Amygdala (tissue), 56 donors: Measurements from ENCODE around the gene ARHGEF28.
A peak's percentile ranks its signal among the peaks of the same experiment; 100 is the strongest.

Source experiments
- DNase-seq, 56 donors: peaks; one replicate each; lab custom pipeline; 2025; lab: John Stamatoyannopoulos, UW

Gene ARHGEF28, protein sequence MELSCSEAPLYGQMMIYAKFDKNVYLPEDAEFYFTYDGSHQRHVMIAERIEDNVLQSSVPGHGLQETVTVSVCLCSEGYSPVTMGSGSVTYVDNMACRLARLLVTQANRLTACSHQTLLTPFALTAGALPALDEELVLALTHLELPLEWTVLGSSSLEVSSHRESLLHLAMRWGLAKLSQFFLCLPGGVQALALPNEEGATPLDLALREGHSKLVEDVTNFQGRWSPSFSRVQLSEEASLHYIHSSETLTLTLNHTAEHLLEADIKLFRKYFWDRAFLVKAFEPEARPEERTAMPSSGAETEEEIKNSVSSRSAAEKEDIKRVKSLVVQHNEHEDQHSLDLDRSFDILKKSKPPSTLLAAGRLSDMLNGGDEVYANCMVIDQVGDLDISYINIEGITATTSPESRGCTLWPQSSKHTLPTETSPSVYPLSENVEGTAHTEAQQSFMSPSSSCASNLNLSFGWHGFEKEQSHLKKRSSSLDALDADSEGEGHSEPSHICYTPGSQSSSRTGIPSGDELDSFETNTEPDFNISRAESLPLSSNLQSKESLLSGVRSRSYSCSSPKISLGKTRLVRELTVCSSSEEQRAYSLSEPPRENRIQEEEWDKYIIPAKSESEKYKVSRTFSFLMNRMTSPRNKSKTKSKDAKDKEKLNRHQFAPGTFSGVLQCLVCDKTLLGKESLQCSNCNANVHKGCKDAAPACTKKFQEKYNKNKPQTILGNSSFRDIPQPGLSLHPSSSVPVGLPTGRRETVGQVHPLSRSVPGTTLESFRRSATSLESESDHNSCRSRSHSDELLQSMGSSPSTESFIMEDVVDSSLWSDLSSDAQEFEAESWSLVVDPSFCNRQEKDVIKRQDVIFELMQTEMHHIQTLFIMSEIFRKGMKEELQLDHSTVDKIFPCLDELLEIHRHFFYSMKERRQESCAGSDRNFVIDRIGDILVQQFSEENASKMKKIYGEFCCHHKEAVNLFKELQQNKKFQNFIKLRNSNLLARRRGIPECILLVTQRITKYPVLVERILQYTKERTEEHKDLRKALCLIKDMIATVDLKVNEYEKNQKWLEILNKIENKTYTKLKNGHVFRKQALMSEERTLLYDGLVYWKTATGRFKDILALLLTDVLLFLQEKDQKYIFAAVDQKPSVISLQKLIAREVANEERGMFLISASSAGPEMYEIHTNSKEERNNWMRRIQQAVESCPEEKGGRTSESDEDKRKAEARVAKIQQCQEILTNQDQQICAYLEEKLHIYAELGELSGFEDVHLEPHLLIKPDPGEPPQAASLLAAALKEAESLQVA (N-terminal part only)

DNA sequence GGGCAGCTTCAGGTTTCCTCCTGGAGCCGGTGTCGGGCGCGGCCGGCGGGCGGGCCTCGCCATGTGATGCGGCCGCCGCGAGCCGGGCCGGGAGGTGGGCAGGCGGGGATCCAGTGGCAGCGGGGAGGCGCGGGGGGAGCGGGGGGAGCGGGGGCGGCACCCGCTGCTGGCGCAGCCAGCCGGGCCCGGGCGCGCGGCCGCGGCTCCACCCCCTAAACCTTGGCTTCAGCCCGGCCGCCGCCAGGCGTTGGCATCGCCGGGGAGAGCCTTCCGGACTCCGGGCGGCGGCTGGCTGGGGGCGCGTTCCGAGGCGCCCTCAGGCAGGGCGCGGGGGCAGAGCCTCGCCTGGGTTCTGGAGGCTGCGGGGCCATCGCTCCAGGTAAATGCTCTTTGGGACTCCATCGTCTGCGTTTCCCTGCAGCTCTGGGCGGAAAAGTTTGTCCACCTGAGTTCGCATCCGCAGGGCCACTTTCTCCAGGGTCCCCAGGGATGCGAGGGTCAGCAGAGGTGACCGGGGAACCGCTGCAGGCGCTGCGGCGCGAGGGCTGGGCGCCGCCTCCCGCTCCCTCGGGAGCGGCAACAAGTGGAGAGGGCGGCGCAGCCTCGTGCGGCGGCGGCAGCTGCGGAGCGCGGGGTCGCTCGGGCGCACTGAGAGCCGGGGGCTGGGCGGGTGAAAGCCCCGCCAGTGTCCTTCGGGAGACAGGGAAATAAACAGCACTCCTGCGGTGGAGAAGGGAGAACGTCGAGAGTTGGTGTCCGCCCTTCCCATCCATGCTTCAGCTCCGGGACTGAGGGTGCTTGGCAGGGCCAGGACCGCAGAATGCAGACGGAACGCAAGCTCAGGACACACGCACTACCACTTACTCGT is at the start of gene ARHGEF28:
TSS of gene ARHGEF28 (plus strand) at position 253 of the 868 bp plus-strand sequence. CDS start 58,656 bp downstream, outside the sequence.
- peak in 37 of 56 donors; percentile 4 to 81 (median 32) for DNase-seq

DNA sequence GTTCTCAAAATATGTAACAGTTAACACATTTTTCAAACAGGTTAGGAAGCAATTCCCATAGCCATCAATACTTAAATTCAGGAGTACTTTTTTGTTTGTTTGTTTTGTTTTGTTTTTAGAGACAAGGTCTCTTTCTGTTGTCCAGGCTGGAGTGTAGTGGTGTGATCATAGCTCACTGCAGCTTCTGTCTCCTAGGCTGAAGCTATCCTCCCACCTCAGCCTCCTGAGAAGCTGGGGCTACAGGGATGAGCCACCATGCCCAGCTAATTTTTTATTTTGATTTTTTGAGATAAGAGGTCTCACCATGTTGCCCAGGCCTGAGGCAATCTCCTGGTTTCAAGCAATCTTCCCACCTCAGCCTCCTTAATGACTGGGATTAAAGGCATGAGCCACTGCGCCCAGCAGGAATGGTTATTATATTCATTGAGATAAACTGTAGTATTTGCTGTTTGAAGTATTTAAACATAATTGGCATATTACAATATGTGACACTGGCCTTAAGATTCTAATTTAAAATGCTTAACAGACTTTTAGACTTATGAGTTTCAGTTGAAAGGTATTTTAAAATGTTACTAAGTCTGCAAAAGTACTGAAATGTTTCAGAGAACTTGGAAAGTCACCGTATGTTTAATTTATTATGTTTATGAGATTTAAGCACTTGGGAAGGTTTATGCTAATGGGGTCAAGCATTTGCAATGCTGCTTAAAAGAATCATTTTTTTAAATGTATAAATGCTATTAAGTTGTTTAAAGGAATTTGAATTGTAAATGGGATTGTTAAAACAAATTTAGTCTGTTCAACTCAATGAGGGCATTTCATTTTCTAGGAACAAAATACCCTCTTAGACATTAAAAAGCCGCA is 43.5 kb upstream of the ARHGEF28 start:
- DNase-seq, result no peak

DNA sequence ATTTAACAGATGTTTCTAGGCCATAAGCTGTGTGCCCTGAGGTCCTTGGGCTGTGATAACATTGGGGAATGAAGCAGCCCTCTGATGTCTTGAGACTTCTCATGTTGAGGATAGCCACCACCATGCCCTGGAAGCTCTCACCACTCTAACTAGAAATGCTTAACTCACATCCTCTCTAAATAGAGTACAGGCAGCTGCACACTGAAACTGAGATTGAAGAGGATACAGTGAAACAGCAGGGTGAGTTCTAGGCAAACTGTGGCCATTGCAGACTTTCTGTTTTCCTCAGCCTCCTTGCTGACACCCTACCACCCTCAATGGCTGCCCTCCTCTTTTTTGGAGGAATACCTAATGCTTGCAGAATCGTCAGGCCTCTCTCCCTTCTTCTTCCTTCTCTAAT is 38.1 kb upstream of the ARHGEF28 start:
- no peak for DNase-seq

DNA sequence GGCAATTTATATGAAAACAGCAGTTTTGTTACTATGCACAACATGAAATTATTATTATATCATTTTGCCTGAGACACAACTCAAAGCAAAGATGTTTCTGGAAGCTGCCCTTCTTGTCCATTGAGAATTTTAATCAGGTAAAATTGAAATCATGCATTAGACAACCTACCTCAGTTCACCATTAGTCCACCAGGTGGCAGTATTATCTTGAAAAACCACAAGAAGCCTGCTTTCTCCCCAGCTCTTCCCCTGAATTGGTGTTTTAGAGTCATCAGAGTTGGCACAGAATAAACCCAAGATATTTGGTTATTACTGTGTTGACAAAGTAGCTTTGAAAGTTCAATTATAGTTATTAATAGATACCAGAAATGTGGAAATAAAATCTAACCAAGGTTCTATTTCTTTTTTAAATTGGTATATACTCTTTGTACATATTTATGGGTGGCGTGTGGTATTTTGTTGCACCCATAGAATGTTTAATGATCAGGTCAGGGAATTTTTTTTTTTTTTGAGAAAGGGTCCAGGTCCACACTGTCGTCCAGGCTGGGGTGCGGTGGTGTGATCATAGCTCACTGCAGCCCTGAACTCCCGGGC is 34.8 kb upstream of the ARHGEF28 start:
- peak in 18 of 56 donors; percentile 0 to 67 (median 4) for DNase-seq

DNA sequence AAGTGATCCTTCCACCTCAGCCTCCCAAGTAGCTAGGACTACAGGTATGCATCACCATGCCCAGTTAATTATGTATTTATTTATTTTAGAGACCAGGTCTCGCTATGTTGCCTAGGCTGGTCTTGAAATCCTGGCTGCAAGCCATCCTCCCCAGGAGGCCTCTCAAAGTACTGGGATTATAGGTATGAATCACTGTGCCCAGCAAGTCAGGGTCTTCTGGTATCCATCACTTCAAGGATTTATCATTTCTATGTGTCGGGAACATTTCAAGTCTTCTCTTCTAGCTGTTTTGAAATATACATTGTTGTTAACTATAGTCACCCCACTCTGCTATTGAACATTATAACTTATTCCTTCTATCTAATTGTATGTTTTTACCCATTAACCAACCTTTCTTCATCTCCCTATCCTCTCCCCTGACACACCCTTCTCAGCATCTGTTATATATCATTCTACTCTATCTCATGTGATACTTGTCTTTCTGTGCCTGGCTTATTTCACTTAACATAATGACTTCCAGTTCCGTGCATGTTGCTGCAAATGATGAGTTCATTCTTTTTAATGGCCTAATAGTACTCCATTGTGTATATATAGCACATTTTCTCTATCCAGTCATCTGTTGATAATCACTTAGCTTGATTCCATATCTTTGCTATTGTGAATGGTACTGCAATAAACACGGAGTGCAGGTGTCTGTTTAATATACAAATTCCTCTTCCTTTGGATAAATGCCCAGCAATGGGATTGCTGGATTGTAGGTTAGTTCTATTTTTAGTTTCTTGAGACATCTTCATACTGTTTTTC is 34.1 kb upstream of the ARHGEF28 start:
- DNase-seq, result no peak

DNA sequence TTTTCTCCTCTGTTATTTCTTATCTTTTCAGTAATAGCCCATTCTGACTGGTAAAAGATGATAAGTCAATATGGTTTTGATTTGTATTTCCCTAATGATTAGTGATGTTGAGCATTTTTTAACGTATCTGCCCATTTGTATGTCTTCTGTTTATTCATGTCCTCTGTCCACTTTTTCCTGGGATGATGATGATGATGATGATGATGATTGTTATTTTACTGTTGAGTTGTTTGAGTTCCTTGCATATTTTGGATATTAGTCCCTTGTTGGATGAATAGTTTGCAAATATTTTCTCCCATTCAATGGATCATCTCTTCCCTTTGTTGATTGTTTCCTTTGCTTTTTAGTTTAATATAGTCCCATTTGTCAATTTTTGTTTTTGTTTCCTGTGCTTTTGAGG is 33.4 kb upstream of the ARHGEF28 start:
- no peak for DNase-seq

DNA sequence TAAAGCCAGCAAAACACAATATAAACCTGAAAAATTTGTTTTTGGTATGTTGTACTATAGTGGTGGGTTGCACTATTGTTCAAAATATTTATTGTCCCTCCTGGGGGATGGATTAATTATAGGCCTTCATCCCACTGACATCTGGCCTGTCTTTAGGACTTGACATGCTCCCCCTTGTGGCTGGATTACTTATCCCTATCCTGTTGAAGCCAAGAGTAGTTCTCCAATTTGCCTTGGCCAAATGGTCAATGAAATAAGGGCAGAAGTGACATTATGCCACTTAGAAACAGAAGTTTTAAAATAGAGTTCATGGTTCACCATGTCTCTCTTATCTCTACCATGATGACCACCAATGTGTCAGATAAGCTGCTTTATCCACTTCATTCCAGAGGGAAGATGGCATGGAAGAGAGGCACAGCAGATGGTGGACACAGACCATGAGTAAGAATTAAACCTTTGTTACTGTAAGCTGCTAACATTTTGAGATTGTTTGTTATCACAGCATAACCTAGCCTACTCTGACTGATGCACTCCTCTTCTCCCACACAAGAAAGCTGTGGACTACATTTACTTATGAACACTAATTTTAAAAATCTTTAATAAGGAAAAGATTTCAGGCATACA is 29.2 kb upstream of the ARHGEF28 start:
- DNase-seq, result no peak

DNA sequence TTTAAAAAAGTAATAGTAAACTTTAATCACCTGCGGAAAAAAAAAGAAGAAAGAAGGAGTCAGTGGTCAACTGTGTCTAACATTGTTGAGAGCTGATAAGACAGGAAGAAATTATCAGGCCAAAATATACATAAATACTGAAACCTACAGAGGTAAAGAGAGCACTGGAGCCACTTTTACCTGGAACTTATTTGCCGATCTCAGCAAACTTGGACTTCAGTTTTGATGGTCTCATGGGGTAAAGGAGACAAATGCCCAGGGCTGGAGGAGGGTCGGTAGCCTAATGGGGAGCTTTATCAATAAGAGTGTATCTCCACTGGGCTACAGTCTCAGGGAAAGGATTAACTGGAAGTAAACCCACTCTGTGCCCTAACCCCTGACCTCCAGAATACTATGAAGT is 26.6 kb upstream of the ARHGEF28 start:
- DNase-seq, result no peak

DNA sequence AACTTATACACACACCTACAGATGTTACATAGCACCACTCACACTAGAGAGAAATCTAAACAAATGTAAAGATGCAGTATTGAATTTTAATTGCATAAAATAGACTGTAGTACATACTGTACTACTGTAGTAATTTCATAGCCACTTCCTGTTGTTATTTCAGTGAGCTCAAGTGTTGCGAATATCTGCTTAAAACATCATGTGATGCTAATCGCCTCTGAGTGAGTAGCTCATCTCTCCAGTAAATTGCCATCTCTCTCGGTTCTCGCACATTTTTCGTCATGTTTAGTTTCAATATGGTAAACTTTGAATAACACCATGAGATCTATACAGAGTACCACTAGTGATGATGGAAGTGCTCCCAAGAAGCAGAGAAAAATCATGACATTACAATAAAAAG is 22.0 kb upstream of the ARHGEF28 start:
- DNase-seq, result no peak

DNA sequence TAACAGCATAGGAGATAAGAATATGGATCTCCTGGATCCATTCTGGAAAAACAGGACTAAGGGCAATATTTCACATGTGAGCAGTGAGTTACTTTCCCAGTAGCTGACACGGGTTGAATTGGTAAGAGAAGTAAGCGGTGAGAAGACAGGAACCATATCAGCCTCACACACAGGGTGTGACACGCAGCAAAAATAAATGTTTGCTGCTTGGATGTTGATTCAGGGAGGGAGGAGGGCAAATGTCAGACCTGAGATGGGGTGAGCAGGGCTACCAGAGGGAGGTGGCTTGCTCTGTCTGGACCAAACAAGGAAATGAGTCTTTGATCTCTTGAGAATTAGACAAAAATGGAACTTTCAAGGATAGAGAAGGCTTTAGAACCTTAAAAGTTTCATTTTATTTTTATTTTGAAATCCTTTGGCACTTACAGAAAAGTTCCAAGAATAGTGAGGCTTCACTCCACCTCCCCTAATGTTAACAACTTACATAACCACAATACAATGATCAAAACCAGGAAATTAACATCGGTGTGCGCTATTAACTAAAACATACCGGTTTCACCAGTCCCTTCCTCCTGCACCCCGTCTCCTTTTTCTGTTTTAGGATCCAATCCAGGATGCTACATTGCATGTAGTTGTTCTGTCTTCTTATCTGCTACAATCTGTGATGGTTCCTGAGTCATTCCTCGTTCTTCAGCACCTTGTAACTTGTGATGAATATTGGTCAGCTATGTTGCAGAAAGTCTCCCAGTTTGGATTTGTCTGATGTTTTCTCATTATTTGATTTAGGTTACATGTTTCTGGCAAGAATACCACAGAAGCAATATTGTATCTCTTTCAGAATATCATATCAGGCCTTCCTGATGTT is 20.5 kb upstream of the ARHGEF28 start:
- no peak for DNase-seq

DNA sequence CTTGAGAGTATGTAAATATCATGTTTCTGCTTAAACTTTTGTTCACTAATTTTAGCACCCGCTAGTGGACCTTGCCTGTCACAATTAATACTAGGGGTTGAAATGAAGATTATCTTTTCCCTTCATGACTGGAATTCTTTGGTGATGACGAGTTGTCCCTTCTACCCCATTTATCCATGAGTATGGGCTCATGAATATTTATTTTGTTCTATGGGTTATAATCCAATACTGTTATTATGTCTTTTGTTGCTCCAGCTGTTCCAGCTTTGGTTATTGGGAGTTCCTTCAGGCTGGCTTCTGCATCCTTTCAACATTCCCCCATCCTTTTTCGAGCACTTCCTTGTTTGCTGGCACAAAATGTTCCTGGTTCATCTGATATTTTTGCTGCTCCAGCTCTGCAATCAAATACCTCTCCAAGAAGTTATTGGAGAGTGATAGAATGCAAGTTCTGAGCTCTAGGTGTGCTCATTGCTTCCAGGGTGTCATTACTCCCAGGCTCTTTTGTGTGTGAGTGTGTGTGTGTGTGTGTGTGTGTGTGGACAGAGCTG is 19.7 kb upstream of the ARHGEF28 start:
- no peak for DNase-seq

DNA sequence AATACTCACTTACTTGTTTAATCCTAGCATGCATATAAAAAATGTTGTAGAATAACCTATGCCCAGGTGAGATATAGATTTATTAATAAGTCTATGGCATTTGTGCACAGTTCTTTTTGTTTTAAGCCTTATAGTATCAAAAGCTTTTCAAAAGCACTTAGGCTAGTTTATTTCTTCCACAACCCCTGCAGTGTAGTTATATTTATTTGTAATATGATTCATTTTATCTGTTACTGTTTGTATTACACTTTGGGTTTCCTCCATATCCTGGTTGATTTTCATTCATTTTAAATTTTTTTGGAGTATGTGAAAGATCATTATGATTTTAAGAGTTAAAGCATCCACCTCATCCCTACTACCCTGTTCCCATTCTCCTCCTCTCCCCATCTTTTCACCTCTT is 18.8 kb upstream of the ARHGEF28 start:
- DNase-seq, result no peak

DNA sequence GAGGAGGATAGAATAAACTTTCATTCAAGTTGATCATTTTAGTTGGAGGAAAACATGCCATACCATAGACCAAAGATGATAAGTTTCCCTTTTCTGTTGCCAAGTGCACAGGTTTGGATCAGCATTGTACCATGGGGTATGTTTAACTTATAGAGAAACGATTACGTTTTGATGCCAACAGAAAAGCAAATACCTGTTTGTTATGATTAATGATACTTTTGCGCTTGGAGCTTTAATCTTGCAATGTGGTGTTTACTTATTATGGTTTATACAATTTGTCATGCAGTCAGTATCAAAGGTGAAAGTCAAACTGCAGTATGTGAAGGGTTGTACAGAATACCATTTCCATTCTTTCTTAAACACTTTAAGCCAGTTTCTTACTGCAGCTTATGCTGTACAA is 13.2 kb upstream of the ARHGEF28 start:
- DNase-seq, result no peak

DNA sequence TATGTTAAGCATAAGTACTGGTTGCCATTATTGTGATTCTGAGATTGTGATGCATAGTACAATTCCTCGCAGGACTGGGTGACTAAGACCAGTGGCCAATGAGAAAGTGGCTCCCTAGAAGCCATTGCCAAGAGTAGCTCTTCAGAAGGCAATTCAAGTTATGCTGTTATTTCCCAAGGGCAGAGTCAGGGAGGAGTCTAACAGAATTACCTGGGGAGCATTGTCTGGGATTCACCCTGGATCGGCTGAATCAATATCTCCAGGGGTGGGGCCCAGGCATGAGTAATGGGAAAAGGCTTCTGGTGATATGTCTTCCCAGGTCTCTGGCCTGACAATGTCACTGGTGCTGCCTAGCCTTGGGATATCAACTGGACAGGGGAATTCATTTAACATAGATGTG is 10.9 kb upstream of the ARHGEF28 start:
- DNase-seq, result no peak

DNA sequence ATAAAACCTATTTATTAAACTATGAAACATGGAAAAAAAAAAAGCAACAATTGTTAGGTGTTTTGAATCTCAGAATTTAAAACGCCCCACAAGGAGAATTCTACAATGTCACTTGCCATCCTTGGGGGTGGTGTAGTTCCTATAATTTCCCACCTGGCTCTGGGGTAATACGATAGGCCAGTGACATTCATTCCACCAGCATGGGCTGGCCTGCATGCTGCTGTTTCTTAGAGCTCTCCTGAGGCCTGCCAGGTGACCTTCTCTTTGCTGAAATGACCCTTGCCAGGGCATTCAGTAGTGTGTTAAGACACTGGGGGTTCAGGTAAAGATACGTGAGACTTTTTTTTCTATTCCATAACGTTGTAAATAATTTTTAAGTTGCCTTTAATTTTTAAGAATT is 10.0 kb upstream of the ARHGEF28 start:
- no peak for DNase-seq
